ENCODE results near the gene MAP1B. TPM values are rescaled to one million over a fixed set of nuclear protein-coding genes. Genes with fewer than 3 reads are reported as not detected.

Gene MAP1B
- total and polyA plus RNA-seq, 2 of the 4 experiments (the other 2 are of a cell fraction): 41.1 to 183 TPM

GRCh38 chr5:72067682-72068470 is 39.4 kb upstream of the MAP1B start:
- H2BK5ac ChIP-seq (ENCODE audit: low read depth, low read length, poor library complexity, severe bottlenecking): peak overlapping the region; percentile 88
- H3K4ac ChIP-seq (ENCODE audit: low read depth, low read length): peak overlapping the region; percentile 95
- H3K56ac ChIP-seq (ENCODE audit: extremely low read depth, insufficient read depth, low read length): peak overlapping the region; percentile 81
- H3K9ac ChIP-seq (ENCODE audit: low read depth, low read length): no peak overlapping the region
- no peaks in the 10 kb centered on the region for H3K36me3 ChIP-seq (ENCODE audit: control insufficient read depth, insufficient read depth, low read length)
- POLR2A ChIA-PET (ENCODE audit: unreplicated experiment): no interaction called here
- peak overlapping the region; percentile 91; the same call in 1 of the 2 replicates for H3K23ac ChIP-seq (ENCODE audit: low read depth, low read length)
- H3K4me1 ChIP-seq (ENCODE audit: control insufficient read depth, insufficient read depth, low read length): peaks cover 13% of the 10 kb centered on the region
- WGBS, 2 experiments (ENCODE audit: extremely low coverage in 2 of 2, insufficient read length in 1 of 2): no CpG with 5 or more reads among the region's 5 CpGs
- H3K9me1 ChIP-seq (ENCODE audit: insufficient read depth, low read length): peaks cover 12% of the 10 kb centered on the region
- H3K9me3 ChIP-seq (ENCODE audit: control insufficient read depth, insufficient read depth, low read length): no peaks in the 10 kb centered on the region
- no TSS peak for BruUV-seq (replicated peaks)
- in situ Hi-C loops (cut with MboI; ENCODE audit: low sequenced_read_pairs) (no loop called here), dilution Hi-C loops (cut with HindIII; ENCODE audit: low sequenced_read_pairs, unreplicated experiment) (no loop called here), intact Hi-C loops (cut with micrococcal nuclease) (loop anchor here (2.0 to 5.0 kb wide), 3 partner anchors 41 to 467 kb away; no protein-coding TSS in a partner anchor)
- H2BK15ac ChIP-seq (ENCODE audit: low read depth, low read length): peak overlapping the region; percentile 86; the same call in 2 of the 3 replicates
- H3K27ac ChIP-seq (ENCODE audit: insufficient read depth, low read length): peak overlapping the region; percentile 83
- H4K91ac ChIP-seq (ENCODE audit: insufficient read depth, low read depth, low read length): peak overlapping the region; percentile 89
- peak overlapping the region; percentile 81; the same call in 1 of the 2 replicates for H3K18ac ChIP-seq (ENCODE audit: low read depth, low read length)
- H3K14ac ChIP-seq (replicated peaks; ENCODE audit: low read depth, low read length): peak overlapping the region; percentile 89
- H2AK9ac ChIP-seq (replicated peaks; ENCODE audit: low read depth, low read length, poor library complexity): no peak overlapping the region
- H2AFZ ChIP-seq (replicated peaks; ENCODE audit: low read length, poor library complexity): peak overlapping the region; percentile 32
- H4K8ac ChIP-seq (ENCODE audit: low read depth in 2 of 2, low read length in 2 of 2): peak overlapping the region; percentile 52 to 79; a peak in 3 of 4 replicates
- CTCF ChIA-PET: no interaction called here
- no peaks in the 10 kb centered on the region; the same call in 1 of the 2 replicates for H3K27me3 ChIP-seq (ENCODE audit: control insufficient read depth, insufficient read depth, low read length)
- H4K5ac ChIP-seq (ENCODE audit: low read depth, low read length): no peak overlapping the region
- no peak overlapping the region; the same call in 1 of the 2 replicates for H3K4me2 ChIP-seq (ENCODE audit: low read depth, low read length)
- H2BK20ac ChIP-seq (ENCODE audit: low read depth, low read length): peak overlapping the region; percentile 91
- H2BK120ac ChIP-seq (ENCODE audit: low read depth, low read length): peak overlapping the region; percentile 96
- no peaks in the 10 kb centered on the region for H4K20me1 ChIP-seq (ENCODE audit: insufficient read depth, low read length)
- ATAC-seq (ENCODE audit: low read depth) (peak; percentile 76), DNase-seq (peak; percentile 85)
- no peak overlapping the region for H3K4me3 ChIP-seq (ENCODE audit: insufficient read depth, low read depth, low read length)
- 0 out of 4 replicates have a peak, but pooled peaks cover 0 to 4% of the 10 kb centered on the region in 2 experiments for H3K79me1 ChIP-seq (ENCODE audit: low read depth in 1 of 2, low read length in 2 of 2)
- peak overlapping the region; percentile 89; the same call in 1 of the 2 replicates for H2AK5ac ChIP-seq (ENCODE audit: low read depth, low read length)
- TF ChIP-seq FOS (IDR thresholded peaks at IDR 0.05; ENCODE audit: low read depth, low read length) (peak; percentile 79), RAD21 (IDR thresholded peaks at IDR 0.05; ENCODE audit: low read length) (no peak), BHLHE40 (IDR thresholded peaks at IDR 0.05; ENCODE audit: low read depth, low read length) (0 out of 2 replicates have a peak, but pooled peaks have one; percentile 19), NFE2L2 (IDR thresholded peaks at IDR 0.05; ENCODE audit: low read depth, low read length) (no peak), MXI1 (IDR thresholded peaks at IDR 0.05; ENCODE audit: borderline replicate concordance, low read depth, low read length) (no peak), CEBPB (IDR thresholded peaks at IDR 0.05; ENCODE audit: low read depth, low read length) (0 out of 2 replicates have a peak, but pooled peaks have one; percentile 3), ELK1 (IDR thresholded peaks at IDR 0.05; ENCODE audit: borderline replicate concordance, low read depth, low read length) (no peak), SMC3 (IDR thresholded peaks at IDR 0.05; ENCODE audit: low read depth, low read length) (0 out of 2 replicates have a peak, but pooled peaks have one; percentile 3), POLR2A (IDR thresholded peaks at IDR 0.05; ENCODE audit: low read depth, low read length) (no peak), RFX5 (IDR thresholded peaks at IDR 0.05; ENCODE audit: low read depth, low read length) (no peak), RCOR1 (IDR thresholded peaks at IDR 0.05; ENCODE audit: insufficient replicate concordance, low read length) (no peak), MAZ (IDR thresholded peaks at IDR 0.05; ENCODE audit: borderline replicate concordance, low read depth, low read length) (no peak), CHD1 (IDR thresholded peaks at IDR 0.05; ENCODE audit: low read depth, low read length) (no peak), MAFK (IDR thresholded peaks at IDR 0.05; ENCODE audit: low read depth, low read length) (no peak), USF2 (IDR thresholded peaks at IDR 0.05; ENCODE audit: low read depth, low read length) (no peak)
